Urothelium cell line (cell line): Measurements from ENCODE around the gene FGD6.
"Not testable (repeated sequence)": the region's sequence is repeated elsewhere in the genome, so short reads cannot be mapped to it uniquely, and the experiment has no call there.

Experiments used
- DNase-seq: peaks from one replicate; pipeline ENCODE4 v3.0.0; 2011; ENCODE audit warnings: low spot score, mixed read lengths
- FAIRE-seq: peaks from 2 replicates; lab custom pipeline; 2011; peaks lifted over from hg19 to GRCh38; lab: Jason Lieb, UNC

The FGD6 gene

GRCh38 chr12:95182868-95183415, 34.3 kb downstream of the FGD6 start:
- FAIRE-seq (no peak), DNase-seq (peak; percentile 40)

DNA sequence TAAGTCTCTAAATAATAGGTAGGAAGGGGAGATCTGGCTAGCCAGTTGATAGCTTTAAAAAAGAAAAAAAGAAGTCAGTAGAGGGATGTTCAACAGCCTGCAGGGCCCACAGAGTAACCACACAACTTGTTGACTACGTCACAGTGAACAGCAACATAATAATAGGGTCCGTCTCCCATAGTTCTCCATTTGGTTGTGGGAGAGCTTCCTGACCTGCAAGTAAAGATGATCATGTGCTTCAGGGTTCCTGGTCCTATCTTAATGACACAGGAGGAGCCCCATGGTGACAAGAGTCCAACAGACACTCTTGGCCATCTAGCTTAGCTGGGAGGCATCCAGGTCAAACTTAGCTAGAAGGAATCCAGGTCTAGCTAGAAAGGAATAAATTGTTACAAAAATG, 36.2 kb downstream of the FGD6 start:
- FAIRE-seq (no peak), DNase-seq (no peak)

GRCh38 chr12:95179011-95179410, 38.3 kb downstream of the FGD6 start:
- FAIRE-seq = no peak
- DNase-seq = no peak

DNA sequence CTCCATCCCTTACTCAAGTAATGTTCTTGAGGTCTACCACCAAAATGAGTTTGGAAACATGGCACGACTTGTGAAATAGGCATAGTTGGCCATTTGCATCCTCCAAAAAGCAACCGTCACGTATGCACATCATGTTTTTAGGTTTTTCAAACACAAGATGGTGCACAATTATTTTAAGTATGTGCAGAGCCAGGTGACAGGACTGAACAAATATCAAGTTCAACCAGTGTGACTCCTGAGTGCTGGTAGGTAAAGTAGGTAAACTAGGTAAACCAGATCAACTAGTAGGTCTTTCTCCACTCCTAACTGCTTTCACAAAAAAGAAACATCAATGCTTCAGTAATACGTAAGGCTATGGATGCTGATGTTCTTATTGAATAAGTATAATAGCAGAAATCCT, 39.1 kb downstream of the FGD6 start:
- DNase-seq = no peak
- no peak for FAIRE-seq

DNA sequence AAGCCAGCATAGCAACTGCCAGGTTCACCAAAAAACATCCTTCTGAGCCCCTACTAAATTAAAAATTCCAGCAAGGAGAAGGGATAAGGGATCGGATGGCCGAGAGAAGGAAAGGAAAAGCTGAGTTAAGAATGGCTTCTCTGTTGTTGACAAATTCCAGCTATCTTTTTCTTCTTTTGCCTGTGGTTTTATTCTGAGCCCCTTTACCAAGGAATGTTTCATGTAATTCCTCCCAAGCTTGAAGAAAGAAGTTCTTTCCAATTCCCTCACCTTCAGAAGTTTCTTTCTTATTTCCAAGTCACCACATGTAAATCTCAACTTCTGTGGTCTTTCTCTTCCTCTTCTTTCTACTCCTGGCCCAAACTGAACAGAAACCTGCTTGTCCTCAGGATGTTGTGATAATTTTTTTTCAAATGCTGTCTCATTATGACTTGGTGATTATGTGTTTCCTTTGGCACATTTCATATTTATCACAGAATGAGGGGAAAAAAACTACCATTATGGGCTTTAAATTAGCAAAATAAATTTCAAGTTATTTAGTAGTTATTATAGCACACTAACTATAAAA, 40.0 kb downstream of the FGD6 start:
- FAIRE-seq (no peak), DNase-seq (no peak)

DNA sequence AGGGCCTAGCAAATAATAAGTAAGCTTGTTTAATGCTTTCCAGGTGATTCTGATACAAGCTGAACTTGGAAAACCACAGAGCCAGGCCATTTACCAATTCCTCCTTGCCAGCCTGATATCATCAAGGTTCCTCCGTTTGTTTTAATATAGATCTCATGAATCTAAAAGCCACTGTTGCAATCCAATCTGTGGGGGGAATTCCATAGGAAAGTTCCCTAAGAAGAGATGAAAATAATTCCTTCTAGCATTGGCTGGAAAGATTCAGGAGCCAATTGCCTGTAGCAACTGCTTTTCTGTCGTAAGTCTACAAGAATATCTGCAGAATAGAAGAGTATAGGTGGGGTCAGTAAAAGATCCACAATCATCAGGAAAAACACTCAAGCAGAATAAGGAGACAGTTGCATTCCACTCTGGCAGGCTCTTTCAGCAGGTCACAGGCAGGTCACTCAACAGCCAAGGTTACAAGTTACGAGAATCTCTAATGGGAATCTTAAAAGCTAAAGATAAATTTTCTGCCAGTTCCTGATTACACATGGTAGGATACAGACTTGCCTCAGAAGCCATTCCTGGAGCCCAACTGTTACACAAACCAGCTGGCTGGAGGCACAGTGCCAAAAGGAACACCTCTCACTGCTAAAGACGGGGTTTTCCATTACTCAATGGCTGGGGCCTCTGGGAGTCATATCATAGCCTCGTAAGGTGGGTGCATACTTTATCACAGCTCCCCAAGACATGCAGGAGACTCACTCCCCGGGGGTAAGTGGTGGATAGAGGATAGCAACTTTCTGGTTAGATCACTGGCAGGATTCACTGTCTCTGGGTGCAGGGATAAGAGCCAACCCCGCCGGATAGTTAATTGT, 43.6 kb downstream of the FGD6 start:
- FAIRE-seq = no peak
- DNase-seq = no peak

GRCh38 chr12:95169368-95169767, 47.9 kb downstream of the FGD6 start:
- FAIRE-seq (no peak), DNase-seq (peak; percentile 21)

DNA sequence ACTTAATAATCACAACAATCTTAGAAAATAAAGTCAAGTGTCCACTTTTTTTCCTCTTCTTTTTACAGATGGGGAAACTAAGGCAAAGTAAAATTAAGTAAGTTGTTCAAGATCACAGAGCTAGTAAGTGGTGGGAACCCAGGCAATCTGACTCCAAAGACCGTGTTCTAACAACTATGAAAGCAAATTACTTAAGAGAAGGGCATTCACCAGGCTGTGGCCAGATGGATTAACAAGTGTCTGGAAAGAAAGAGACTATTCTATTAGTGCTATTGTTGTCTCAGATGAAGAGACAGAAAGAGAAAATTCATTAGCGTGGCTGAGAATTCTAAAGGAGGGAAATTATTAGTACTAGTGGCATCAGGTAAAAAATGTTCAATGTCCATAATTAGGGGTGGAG, 48.5 kb downstream of the FGD6 start:
- DNase-seq (no peak), FAIRE-seq (no peak)

- DNase-seq (no peak), FAIRE-seq (no peak)
Observed at GRCh38 chr12:95164656-95165055, 52.6 kb downstream of the FGD6 start.

GRCh38 chr12:95158919-95159318, 58.3 kb downstream of the FGD6 start:
- DNase-seq (no peak), FAIRE-seq (no peak)

DNA sequence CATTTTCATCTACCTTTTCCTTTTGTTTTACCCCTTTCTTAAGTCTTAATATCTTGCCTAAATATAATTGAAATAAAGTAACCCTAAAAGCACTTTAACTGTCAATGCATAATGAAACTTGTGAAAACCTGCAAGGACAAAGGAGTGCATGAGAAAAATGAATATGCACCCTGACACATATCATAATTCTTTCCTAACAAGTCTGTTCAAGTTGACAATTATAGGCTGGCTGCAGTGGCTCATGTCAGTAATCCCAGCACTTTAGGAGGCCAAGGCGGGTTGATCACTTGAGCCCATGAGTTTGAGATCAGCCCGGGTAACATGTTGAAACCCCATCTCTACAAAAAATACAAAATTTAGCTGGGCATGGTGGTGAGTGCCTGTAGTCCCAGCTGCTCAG, 65.4 kb downstream of the FGD6 start:
- no peak for FAIRE-seq
- DNase-seq = no peak

- FAIRE-seq = no peak
- no peak for DNase-seq
Observed at GRCh38 chr12:95151406-95151805, 65.9 kb downstream of the FGD6 start.

GRCh38 chr12:95150501-95150900, 66.8 kb downstream of the FGD6 start:
- FAIRE-seq (no peak), DNase-seq (no peak)

DNA sequence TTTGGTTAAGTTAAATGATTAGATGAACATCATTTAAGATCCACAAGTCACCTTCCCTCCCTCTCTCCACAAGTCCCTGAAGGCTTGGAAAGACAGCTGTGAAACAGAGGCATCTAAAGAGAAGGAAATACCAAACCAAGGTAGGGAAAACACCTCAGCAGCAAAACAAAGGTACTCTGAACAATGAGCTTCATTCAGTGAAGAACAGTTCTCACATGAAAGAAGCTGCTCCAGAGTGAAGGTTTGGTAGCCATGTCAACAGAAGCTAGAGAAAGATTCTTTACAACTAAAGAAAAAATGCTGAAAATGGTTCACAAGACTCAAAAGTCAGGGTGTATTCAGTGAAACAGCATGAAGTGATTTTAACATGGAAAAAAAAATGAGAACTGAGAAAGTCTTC, 69.4 kb downstream of the FGD6 start:
- DNase-seq (no peak), FAIRE-seq (no peak)

DNA sequence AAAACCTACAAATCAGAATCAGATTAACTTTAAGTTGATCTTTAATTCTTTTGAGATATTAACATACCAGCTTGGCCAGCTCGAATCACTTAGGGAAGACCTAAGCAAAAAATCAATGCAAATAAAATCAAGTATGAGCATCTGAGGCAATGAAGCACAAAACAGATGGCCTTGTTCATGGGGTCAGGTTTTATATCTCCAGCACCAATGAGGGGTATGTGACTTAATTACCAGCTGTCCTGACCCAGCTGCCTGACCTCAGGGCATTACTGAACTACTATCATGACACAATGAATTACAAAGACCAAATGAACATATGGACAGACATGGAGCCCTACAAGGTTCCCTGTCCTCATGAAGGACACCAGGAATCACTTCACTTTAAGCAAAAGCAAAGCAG, 70.5 kb downstream of the FGD6 start:
- DNase-seq (no peak), FAIRE-seq (no peak)

DNA sequence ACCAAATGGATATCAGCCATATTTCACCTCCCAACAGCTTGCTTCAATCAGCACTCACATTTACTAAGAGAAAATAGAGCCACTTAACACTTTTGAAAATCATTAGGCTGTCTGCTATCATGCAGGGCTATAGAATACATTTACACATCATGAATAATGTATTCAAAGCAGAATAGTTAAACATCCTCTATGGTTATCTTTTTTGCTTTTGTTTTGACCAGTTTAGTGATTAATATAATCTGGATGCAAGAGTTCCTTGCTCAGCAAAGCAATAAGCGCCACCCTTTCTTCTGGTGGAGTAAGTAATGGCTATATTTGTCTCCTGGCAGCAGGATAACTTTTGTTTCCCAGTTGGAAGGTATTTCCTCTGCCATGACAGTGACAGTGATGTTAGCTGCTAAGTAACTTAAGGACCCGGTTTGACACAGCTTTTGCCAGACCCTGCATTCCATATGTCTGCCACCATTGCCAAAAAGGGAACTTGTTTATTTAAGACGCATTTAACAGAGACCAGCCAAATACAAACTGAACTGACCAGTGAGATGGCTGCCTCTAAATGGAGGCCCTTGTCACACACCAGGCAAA, 73.6 kb downstream of the FGD6 start:
- FAIRE-seq = no peak

DNA sequence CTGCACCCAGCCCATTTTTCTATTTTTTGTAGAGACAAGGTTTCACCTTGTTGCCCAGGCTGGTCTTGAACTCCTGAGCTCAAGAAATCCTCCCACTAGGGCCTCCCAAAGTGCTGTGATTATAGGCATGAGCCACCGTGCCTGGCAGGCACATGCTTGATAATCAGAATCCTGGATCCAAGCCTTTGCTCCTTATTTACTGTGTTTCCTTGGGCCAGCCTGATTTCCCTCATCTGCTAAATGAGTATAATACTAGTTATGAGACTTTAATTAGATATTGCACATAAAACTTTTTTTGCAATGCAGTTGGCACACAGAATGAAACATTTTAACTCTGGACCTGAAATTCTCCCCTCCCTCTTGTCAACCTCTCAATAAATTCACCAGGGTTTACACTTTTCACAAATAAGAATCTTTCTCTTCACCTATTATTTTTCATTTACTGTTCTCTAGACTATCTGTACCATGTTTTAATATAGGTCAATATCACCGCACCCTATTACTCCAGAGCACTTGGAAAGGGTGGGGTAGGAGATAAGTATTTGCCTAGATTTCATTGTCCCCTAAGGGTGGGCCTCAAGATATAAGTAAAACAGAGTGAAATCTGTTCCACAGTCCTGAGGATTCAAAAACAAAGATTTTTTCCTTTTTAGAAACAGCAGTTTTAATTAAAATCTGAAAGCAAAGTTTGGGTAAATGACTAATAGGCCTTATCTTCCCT, 74.7 kb downstream of the FGD6 start:
- no peak for FAIRE-seq
- no peak for DNase-seq

More for the DNA sequence above, 73.6 kb downstream of the FGD6 start:
- no peak for DNase-seq

- DNase-seq = no peak
- no peak for FAIRE-seq
Observed at GRCh38 chr12:95141310-95141709, 76.0 kb downstream of the FGD6 start.

- not testable (repeated sequence) for DNase-seq, FAIRE-seq
Observed at GRCh38 chr12:95138031-95138430, 79.2 kb downstream of the FGD6 start.

- FAIRE-seq (no peak), DNase-seq (no peak)
Observed at GRCh38 chr12:95136598-95136997, 80.7 kb downstream of the FGD6 start.

- no peak for DNase-seq
- no peak for FAIRE-seq
Observed at GRCh38 chr12:95134085-95134484, 83.2 kb downstream of the FGD6 start.
